WTC11 (cell line): Measurements from ENCODE around the gene CD93. TPM values are rescaled to one million over a fixed set of nuclear protein-coding genes. Genes with fewer than 3 reads are reported as not detected.

ENCODE experiments used
- ATAC-seq: fragments of 200-7000 bp; cut with Tn5 transposase; 2 replicates; pipeline ENCODE4 v1.10.0; 2021; ENCODE audit warnings: mild to moderate bottlenecking, moderate library complexity
- CTCF ChIA-PET: fragments of 300-600 bp; sonication (Branson Sonifier 250); formaldehyde crosslinking; loops from one replicate; lab custom pipeline; 2021; ENCODE audit warnings: antibody characterized with exemption; lab: Charles Lee
- POLR2A ChIA-PET: fragments of 350-600 bp; sonication (Branson Sonifier 250); formaldehyde crosslinking; loops from one replicate; lab custom pipeline; 2021; ENCODE audit warnings: antibody characterized with exemption; lab: Charles Lee
- DNase-seq: peaks from one replicate; pipeline ENCODE4 v3.0.0; 2021; ENCODE audit warnings: low spot score
- H3K27ac Mint-ChIP-seq: 2 replicates; pipeline ENCODE4 v1.8.0; 2021; ENCODE audit warnings: mixed read lengths
- H3K27me3 Mint-ChIP-seq: 2 replicates; pipeline ENCODE4 v1.8.0; 2021; ENCODE audit warnings: low read depth, mild to moderate bottlenecking, moderate library complexity, mixed read lengths
- H3K36me3 Mint-ChIP-seq: 2 replicates; pipeline ENCODE4 v1.8.0; 2021; ENCODE audit warnings: mixed read lengths
- H3K4me1 Mint-ChIP-seq: 2 replicates; pipeline ENCODE4 v1.8.0; 2022; ENCODE audit warnings: mixed read lengths
- H3K4me3 Mint-ChIP-seq: 2 replicates; pipeline ENCODE4 v1.8.0; 2021; ENCODE audit warnings: mild to moderate bottlenecking, moderate library complexity, mixed read lengths
- H3K9me3 Mint-ChIP-seq: 2 replicates; pipeline ENCODE4 v1.8.0; 2021; ENCODE audit warnings: mixed read lengths
- ATF1 ChIP-seq: sonication (generic); formaldehyde crosslinking; IDR thresholded peaks from 2 replicates; pipeline ENCODE4 v1.8.1; 2023; ENCODE audit warnings: mild to moderate bottlenecking, moderate library complexity, missing genetic modification reagents
- ELF4 ChIP-seq: sonication (generic); formaldehyde crosslinking; IDR thresholded peaks from 2 replicates; pipeline ENCODE4 v1.8.1; 2022; ENCODE audit warnings: low read depth, mild to moderate bottlenecking, moderate library complexity, missing genetic modification reagents
- EMX1 ChIP-seq: fragments of 250-450 bp; sonication (Bioruptor Pico); IDR thresholded peaks from 2 replicates; pipeline ENCODE4 v1.8.0; 2021; ENCODE audit warnings: mild to moderate bottlenecking
- SMAD3 ChIP-seq: sonication (generic); formaldehyde crosslinking; IDR thresholded peaks from 2 replicates; pipeline ENCODE4 v1.8.0; 2022; ENCODE audit warnings: missing genetic modification reagents, mild to moderate bottlenecking, borderline replicate concordance
- ZNF232 ChIP-seq: sonication (generic); formaldehyde crosslinking; IDR thresholded peaks from 2 replicates; pipeline ENCODE4 v1.8.0; 2022; ENCODE audit warnings: mild to moderate bottlenecking, missing genetic modification reagents
- total RNA-seq: library from RNA; stranded (reverse); gene quantifications from 3 replicates; pipeline ENCODE4 v1.2.3, GENCODE V29; 2021
- TF ChIP-seq, protein P1 (sequence below): sonication (generic); formaldehyde crosslinking; IDR thresholded peaks from 2 replicates; pipeline ENCODE4 v1.8.1; 2023; ENCODE audit warnings: mild to moderate bottlenecking, missing genetic modification reagents
- TF ChIP-seq, protein P2 (sequence below): sonication (generic); formaldehyde crosslinking; IDR thresholded peaks from 2 replicates; pipeline ENCODE4 v1.8.0; 2022; ENCODE audit warnings: missing genetic modification reagents
- TF ChIP-seq, protein P3 (sequence below): fragments of 250-450 bp; sonication (Bioruptor Pico); IDR thresholded peaks from 2 replicates; pipeline ENCODE4 v1.9.0; 2021; ENCODE audit warnings: mild to moderate bottlenecking, borderline replicate concordance
- TF ChIP-seq, protein P4 (sequence below): sonication (generic); formaldehyde crosslinking; IDR thresholded peaks from 2 replicates; pipeline ENCODE4 v1.8.1; 2022; ENCODE audit warnings: missing genetic modification reagents, borderline replicate concordance
- TF ChIP-seq, protein P5 (sequence below): sonication (generic); formaldehyde crosslinking; IDR thresholded peaks from 2 replicates; pipeline ENCODE4 v1.8.1; 2023; ENCODE audit warnings: mild to moderate bottlenecking, missing genetic modification reagents, moderate library complexity
- TF ChIP-seq, protein P6 (sequence below): sonication (generic); formaldehyde crosslinking; conservative IDR thresholded peaks from 2 replicates; pipeline ENCODE4 v1.8.1; 2023; ENCODE audit warnings: mild to moderate bottlenecking, low read depth, missing genetic modification reagents, moderate library complexity
- TF ChIP-seq, protein P7 (sequence below): sonication (generic); formaldehyde crosslinking; IDR thresholded peaks from 2 replicates; pipeline ENCODE4 v1.8.1; 2023; ENCODE audit warnings: mild to moderate bottlenecking, missing genetic modification reagents

CD93 gene
- total RNA-seq, 1 experiment from 2014 or later: 0.09 TPM

DNA sequence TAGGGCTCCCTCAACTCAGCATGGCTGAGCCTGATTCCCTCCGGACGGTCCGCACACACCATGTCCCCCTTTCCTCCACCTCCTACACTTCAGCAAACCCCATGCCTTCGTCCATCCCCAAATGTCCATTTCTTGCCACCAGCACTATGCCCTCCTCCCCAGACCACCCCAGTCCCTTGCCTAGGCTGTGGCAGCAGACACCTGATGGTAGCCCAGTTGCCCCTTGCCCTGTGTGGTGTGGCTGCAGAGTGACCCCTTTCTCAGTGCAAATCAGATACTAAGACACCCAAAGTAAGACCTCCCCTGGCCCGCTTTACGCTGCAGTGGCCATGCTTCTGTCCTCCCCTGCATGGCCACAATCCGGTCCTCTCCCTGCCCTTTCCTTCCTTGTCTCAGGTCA is 34.1 kb upstream of the CD93 start:
- Mint-ChIP-seq H3K27ac (no peak overlapping the region), H3K27me3 (no peaks in the 10 kb centered on the region), H3K4me3 (no peak overlapping the region), H3K9me3 (no peaks in the 10 kb centered on the region), H3K36me3 (no peaks in the 10 kb centered on the region), H3K4me1 (peaks cover 4% of the 10 kb centered on the region)
- ChIA-PET POLR2A (no interaction called here), CTCF (no interaction called here)
- DNase-seq (no peak), ATAC-seq (no peak)
- no peak for TF ChIP-seq EMX1
- TF ChIP-seq SMAD3: no peak
- TF ChIP-seq, protein P1, sequence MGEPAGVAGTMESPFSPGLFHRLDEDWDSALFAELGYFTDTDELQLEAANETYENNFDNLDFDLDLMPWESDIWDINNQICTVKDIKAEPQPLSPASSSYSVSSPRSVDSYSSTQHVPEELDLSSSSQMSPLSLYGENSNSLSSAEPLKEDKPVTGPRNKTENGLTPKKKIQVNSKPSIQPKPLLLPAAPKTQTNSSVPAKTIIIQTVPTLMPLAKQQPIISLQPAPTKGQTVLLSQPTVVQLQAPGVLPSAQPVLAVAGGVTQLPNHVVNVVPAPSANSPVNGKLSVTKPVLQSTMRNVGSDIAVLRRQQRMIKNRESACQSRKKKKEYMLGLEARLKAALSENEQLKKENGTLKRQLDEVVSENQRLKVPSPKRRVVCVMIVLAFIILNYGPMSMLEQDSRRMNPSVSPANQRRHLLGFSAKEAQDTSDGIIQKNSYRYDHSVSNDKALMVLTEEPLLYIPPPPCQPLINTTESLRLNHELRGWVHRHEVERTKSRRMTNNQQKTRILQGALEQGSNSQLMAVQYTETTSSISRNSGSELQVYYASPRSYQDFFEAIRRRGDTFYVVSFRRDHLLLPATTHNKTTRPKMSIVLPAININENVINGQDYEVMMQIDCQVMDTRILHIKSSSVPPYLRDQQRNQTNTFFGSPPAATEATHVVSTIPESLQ: no peak
- TF ChIP-seq, protein P2, sequence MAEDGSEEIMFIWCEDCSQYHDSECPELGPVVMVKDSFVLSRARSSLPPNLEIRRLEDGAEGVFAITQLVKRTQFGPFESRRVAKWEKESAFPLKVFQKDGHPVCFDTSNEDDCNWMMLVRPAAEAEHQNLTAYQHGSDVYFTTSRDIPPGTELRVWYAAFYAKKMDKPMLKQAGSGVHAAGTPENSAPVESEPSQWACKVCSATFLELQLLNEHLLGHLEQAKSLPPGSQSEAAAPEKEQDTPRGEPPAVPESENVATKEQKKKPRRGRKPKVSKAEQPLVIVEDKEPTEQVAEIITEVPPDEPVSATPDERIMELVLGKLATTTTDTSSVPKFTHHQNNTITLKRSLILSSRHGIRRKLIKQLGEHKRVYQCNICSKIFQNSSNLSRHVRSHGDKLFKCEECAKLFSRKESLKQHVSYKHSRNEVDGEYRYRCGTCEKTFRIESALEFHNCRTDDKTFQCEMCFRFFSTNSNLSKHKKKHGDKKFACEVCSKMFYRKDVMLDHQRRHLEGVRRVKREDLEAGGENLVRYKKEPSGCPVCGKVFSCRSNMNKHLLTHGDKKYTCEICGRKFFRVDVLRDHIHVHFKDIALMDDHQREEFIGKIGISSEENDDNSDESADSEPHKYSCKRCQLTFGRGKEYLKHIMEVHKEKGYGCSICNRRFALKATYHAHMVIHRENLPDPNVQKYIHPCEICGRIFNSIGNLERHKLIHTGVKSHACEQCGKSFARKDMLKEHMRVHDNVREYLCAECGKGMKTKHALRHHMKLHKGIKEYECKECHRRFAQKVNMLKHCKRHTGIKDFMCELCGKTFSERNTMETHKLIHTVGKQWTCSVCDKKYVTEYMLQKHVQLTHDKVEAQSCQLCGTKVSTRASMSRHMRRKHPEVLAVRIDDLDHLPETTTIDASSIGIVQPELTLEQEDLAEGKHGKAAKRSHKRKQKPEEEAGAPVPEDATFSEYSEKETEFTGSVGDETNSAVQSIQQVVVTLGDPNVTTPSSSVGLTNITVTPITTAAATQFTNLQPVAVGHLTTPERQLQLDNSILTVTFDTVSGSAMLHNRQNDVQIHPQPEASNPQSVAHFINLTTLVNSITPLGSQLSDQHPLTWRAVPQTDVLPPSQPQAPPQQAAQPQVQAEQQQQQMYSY (CRISPR knock-in tag): no peak
- no peak for TF ChIP-seq ZNF232 (CRISPR knock-in tag)
- TF ChIP-seq, protein P3, sequence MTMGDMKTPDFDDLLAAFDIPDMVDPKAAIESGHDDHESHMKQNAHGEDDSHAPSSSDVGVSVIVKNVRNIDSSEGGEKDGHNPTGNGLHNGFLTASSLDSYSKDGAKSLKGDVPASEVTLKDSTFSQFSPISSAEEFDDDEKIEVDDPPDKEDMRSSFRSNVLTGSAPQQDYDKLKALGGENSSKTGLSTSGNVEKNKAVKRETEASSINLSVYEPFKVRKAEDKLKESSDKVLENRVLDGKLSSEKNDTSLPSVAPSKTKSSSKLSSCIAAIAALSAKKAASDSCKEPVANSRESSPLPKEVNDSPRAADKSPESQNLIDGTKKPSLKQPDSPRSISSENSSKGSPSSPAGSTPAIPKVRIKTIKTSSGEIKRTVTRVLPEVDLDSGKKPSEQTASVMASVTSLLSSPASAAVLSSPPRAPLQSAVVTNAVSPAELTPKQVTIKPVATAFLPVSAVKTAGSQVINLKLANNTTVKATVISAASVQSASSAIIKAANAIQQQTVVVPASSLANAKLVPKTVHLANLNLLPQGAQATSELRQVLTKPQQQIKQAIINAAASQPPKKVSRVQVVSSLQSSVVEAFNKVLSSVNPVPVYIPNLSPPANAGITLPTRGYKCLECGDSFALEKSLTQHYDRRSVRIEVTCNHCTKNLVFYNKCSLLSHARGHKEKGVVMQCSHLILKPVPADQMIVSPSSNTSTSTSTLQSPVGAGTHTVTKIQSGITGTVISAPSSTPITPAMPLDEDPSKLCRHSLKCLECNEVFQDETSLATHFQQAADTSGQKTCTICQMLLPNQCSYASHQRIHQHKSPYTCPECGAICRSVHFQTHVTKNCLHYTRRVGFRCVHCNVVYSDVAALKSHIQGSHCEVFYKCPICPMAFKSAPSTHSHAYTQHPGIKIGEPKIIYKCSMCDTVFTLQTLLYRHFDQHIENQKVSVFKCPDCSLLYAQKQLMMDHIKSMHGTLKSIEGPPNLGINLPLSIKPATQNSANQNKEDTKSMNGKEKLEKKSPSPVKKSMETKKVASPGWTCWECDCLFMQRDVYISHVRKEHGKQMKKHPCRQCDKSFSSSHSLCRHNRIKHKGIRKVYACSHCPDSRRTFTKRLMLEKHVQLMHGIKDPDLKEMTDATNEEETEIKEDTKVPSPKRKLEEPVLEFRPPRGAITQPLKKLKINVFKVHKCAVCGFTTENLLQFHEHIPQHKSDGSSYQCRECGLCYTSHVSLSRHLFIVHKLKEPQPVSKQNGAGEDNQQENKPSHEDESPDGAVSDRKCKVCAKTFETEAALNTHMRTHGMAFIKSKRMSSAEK: no peak
- TF ChIP-seq ATF1 (CRISPR knock-in tag): no peak
- TF ChIP-seq, all 79 proteins: peak for 0

DNA sequence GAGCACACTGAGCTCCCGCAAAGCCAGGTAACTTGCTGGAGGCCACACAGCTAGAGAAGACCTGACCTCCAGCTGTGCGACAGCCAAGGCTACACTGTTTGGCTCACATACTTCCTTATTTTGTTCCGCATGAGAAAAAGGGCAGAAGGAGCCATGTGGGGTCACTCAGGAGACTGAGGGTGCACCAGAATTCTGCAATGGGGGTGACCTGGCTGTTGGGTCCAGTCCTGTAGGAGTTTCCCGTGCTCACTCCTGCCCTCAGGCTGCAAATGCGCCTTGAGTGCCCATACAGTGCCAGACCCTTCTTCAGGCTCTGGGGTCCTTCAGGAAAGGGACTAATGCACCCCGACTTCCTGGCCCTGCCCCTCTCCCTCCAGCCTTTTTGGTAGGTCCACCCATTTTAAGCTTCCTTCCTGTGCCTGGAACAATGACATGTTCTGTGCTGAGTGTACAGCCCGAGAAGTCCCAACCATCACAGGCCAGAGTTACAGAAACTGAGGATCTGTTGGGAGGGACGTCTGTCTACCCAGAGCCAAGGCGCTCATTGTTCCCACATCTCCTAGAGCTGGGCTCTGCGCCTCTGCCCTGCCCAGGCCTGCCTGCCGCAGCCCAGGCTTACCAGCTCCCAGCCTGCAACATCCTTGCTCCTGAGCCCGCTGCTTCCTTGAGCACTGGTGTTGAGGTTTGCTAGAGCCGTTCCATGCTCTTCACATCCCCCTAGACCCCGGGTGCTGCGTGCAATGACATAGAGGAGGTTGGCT is 33.5 kb upstream of the CD93 start:
- Mint-ChIP-seq H3K36me3 (no peaks in the 10 kb centered on the region), H3K27ac (no peak overlapping the region), H3K4me3 (no peak overlapping the region)
- POLR2A ChIA-PET: no interaction called here
- DNase-seq: no peak
- CTCF ChIA-PET: no interaction called here
- TF ChIP-seq, protein P4, sequence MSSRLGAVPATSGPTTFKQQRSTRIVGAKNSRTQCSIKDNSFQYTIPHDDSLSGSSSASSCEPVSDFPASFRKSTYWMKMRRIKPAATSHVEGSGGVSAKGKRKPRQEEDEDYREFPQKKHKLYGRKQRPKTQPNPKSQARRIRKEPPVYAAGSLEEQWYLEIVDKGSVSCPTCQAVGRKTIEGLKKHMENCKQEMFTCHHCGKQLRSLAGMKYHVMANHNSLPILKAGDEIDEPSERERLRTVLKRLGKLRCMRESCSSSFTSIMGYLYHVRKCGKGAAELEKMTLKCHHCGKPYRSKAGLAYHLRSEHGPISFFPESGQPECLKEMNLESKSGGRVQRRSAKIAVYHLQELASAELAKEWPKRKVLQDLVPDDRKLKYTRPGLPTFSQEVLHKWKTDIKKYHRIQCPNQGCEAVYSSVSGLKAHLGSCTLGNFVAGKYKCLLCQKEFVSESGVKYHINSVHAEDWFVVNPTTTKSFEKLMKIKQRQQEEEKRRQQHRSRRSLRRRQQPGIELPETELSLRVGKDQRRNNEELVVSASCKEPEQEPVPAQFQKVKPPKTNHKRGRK (CRISPR knock-in tag): no peak
- TF ChIP-seq ZNF232 (CRISPR knock-in tag): no peak
- no peak for TF ChIP-seq ELF4 (CRISPR knock-in tag)
- TF ChIP-seq, all 79 proteins: peak for 0
- no peaks in the 10 kb centered on the region for H3K4me1 Mint-ChIP-seq
- no peak for ATAC-seq
- no peaks in the 10 kb centered on the region for H3K27me3 Mint-ChIP-seq
- no peaks in the 10 kb centered on the region for H3K9me3 Mint-ChIP-seq

DNA sequence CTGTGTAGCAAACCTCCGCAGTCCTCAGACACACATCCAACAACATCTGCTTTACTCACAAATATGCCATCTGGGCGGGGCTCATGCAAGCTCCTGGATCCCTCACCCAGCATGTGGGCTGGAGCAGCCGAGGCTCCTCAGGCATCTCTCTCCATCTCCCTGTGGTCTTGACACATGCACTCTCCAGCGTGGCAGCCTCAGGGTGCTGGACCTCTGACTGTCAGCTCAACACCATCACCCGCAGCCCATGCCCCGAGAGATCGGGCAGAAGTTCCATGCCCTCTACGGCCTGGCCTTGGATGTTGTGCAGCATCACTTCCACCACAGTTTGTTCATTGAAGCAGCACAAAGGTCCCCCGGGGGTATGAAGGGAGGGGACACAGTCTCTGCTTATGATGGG is 32.6 kb upstream of the CD93 start:
- Mint-ChIP-seq H3K27ac (no peak overlapping the region), H3K4me1 (no peaks in the 10 kb centered on the region), H3K9me3 (no peaks in the 10 kb centered on the region), H3K27me3 (no peaks in the 10 kb centered on the region), H3K36me3 (no peaks in the 10 kb centered on the region), H3K4me3 (no peak overlapping the region)
- ChIA-PET POLR2A (no interaction called here), CTCF (interaction anchor here (0.7 to 1.7 kb wide), 6 partner anchors 13 to 107 kb away, joined by 3 to 4 read pairs (median 3); no protein-coding TSS in a partner anchor)
- DNase-seq (no peak), ATAC-seq (no peak)
- TF ChIP-seq, protein P5, sequence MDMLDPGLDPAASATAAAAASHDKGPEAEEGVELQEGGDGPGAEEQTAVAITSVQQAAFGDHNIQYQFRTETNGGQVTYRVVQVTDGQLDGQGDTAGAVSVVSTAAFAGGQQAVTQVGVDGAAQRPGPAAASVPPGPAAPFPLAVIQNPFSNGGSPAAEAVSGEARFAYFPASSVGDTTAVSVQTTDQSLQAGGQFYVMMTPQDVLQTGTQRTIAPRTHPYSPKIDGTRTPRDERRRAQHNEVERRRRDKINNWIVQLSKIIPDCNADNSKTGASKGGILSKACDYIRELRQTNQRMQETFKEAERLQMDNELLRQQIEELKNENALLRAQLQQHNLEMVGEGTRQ: no peak
- TF ChIP-seq, protein P6, sequence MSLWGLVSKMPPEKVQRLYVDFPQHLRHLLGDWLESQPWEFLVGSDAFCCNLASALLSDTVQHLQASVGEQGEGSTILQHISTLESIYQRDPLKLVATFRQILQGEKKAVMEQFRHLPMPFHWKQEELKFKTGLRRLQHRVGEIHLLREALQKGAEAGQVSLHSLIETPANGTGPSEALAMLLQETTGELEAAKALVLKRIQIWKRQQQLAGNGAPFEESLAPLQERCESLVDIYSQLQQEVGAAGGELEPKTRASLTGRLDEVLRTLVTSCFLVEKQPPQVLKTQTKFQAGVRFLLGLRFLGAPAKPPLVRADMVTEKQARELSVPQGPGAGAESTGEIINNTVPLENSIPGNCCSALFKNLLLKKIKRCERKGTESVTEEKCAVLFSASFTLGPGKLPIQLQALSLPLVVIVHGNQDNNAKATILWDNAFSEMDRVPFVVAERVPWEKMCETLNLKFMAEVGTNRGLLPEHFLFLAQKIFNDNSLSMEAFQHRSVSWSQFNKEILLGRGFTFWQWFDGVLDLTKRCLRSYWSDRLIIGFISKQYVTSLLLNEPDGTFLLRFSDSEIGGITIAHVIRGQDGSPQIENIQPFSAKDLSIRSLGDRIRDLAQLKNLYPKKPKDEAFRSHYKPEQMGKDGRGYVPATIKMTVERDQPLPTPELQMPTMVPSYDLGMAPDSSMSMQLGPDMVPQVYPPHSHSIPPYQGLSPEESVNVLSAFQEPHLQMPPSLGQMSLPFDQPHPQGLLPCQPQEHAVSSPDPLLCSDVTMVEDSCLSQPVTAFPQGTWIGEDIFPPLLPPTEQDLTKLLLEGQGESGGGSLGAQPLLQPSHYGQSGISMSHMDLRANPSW (CRISPR knock-in tag): no peak
- TF ChIP-seq, protein P7, sequence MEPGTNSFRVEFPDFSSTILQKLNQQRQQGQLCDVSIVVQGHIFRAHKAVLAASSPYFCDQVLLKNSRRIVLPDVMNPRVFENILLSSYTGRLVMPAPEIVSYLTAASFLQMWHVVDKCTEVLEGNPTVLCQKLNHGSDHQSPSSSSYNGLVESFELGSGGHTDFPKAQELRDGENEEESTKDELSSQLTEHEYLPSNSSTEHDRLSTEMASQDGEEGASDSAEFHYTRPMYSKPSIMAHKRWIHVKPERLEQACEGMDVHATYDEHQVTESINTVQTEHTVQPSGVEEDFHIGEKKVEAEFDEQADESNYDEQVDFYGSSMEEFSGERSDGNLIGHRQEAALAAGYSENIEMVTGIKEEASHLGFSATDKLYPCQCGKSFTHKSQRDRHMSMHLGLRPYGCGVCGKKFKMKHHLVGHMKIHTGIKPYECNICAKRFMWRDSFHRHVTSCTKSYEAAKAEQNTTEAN (CRISPR knock-in tag): no peak
